KMS-11 (cell line): ENCODE measurements around the gene CYRIA.

Source experiments
- H2AFZ ChIP-seq: fragments of 200-600 bp; sonication (generic); 2 replicates; pipeline ENCODE4 v1.6.1; 2016; ENCODE audit warnings: antibody characterized with exemption, mixed run types, low read depth
- H3K27ac ChIP-seq: fragments of 200-600 bp; sonication (generic); 2 replicates; pipeline ENCODE4 v1.6.1; 2016; ENCODE audit warnings: mild to moderate bottlenecking, mixed run types
- H3K27me3 ChIP-seq: fragments of 200-600 bp; sonication (generic); 2 replicates; pipeline ENCODE4 v1.6.1; 2017; ENCODE audit warnings: mild to moderate bottlenecking, low read depth, mixed run types, moderate library complexity; ENCODE audit not compliant: insufficient read depth
- H3K36me3 ChIP-seq: fragments of 200-600 bp; sonication (generic); 2 replicates; pipeline ENCODE4 v1.6.1; 2017; ENCODE audit warnings: mild to moderate bottlenecking, mixed run types; ENCODE audit not compliant: insufficient read depth
- H3K4me1 ChIP-seq: fragments of 200-600 bp; sonication (generic); 2 replicates; pipeline ENCODE4 v1.6.1; 2016; ENCODE audit warnings: mild to moderate bottlenecking, low read depth, mixed run types; ENCODE audit not compliant: poor library complexity, severe bottlenecking
- H3K4me2 ChIP-seq: fragments of 200-600 bp; sonication (generic); 2 replicates; pipeline ENCODE4 v1.7.0; 2016; ENCODE audit warnings: mild to moderate bottlenecking, mixed run types
- H3K4me3 ChIP-seq: fragments of 200-600 bp; sonication (generic); IDR thresholded peaks from 2 replicates; pipeline ENCODE4 v1.6.1; 2017; ENCODE audit warnings: low read depth, low read length, mixed read lengths; ENCODE audit not compliant: insufficient read depth
- H3K79me2 ChIP-seq: fragments of 200-600 bp; sonication (generic); 2 replicates; pipeline ENCODE4 v1.6.1; 2016; ENCODE audit warnings: low read depth, mixed run types; ENCODE audit not compliant: insufficient read depth
- H3K9ac ChIP-seq: fragments of 200-600 bp; sonication (generic); 2 replicates; pipeline ENCODE4 v1.6.1; 2016; ENCODE audit warnings: mild to moderate bottlenecking, mixed run types
- H4K20me1 ChIP-seq: fragments of 200-600 bp; sonication (generic); 2 replicates; pipeline ENCODE4 v1.6.1; 2016; ENCODE audit warnings: mild to moderate bottlenecking, mixed run types; ENCODE audit not compliant: insufficient read depth
- CTCF ChIP-seq: fragments of 200-600 bp; sonication (generic); conservative IDR thresholded peaks from 2 replicates; pipeline ENCODE4 v1.6.1; 2017; ENCODE audit warnings: low read depth, mild to moderate bottlenecking, antibody characterized with exemption, low read length, moderate library complexity, mixed read lengths

The CYRIA gene

GRCh38 chr2:16707014-16707623, 41.5 kb upstream of the CYRIA start:
- Histone ChIP-seq H3K4me3 (no peak overlapping the region), H3K4me1 (no peaks in the 10 kb centered on the region), H3K4me2 (no peak overlapping the region), H3K36me3 (no peaks in the 10 kb centered on the region), H4K20me1 (no peaks in the 10 kb centered on the region), H3K27me3 (no peaks in the 10 kb centered on the region), H3K79me2 (no peaks in the 10 kb centered on the region), H3K9ac (no peak overlapping the region), H3K27ac (no peak overlapping the region), H2AFZ (no peak overlapping the region)
- no peak for TF ChIP-seq CTCF

DNA sequence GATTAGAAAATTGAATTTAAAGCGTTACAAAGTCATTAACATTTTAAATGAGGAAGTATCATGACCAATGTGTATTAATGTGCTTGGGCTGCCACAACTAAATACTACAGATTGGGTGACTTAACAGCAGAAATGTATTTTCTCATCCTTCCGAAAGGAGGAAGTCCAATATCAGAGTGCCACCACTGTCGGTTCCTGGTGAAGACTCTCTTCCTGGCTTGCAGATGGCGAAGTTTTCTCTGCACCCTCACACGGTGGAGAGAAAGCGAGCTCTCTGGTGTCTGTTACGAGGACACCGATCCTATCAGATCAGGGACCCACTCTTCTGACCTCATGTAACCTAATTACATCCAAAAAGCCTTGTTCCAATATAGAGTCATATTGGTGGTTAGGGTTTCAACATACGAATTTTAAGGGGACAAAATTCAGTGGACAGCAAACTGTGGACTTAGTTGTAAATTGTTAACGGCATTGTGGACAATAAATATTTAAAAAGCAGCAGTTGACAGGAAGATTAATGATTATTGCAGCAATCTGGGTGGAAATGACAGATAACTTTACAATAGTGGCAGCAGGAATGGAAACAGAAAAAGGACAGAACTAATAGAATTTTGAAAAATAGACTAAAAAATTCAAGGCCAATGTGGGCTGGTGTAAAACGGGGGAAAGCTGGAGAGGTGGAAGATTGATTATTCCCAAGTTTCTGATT, 35.1 kb upstream of the CYRIA start:
- H4K20me1 ChIP-seq, result no peaks in the 10 kb centered on the region
- H3K27ac ChIP-seq, result no peak overlapping the region
- no peaks in the 10 kb centered on the region for H3K36me3 ChIP-seq
- H3K4me1 ChIP-seq, result no peaks in the 10 kb centered on the region
- no peak overlapping the region for H2AFZ ChIP-seq
- no peak overlapping the region for H3K9ac ChIP-seq
- no peak overlapping the region for H3K4me3 ChIP-seq
- no peak for TF ChIP-seq CTCF
- no peaks in the 10 kb centered on the region for H3K27me3 ChIP-seq
- H3K4me2 ChIP-seq, result no peak overlapping the region
- no peaks in the 10 kb centered on the region for H3K79me2 ChIP-seq

GRCh38 chr2:16693854-16694253, 28.2 kb upstream of the CYRIA start:
- H4K20me1 ChIP-seq, result no peaks in the 10 kb centered on the region
- no peaks in the 10 kb centered on the region for H3K36me3 ChIP-seq
- no peak overlapping the region for H3K27ac ChIP-seq
- H3K4me3 ChIP-seq, result no peak overlapping the region
- H3K4me2 ChIP-seq, result no peak overlapping the region
- H3K79me2 ChIP-seq, result no peaks in the 10 kb centered on the region
- H3K9ac ChIP-seq, result no peak overlapping the region
- no peak overlapping the region for H2AFZ ChIP-seq
- H3K27me3 ChIP-seq, result no peaks in the 10 kb centered on the region
- H3K4me1 ChIP-seq, result no peaks in the 10 kb centered on the region
- TF ChIP-seq CTCF, result no peak

DNA sequence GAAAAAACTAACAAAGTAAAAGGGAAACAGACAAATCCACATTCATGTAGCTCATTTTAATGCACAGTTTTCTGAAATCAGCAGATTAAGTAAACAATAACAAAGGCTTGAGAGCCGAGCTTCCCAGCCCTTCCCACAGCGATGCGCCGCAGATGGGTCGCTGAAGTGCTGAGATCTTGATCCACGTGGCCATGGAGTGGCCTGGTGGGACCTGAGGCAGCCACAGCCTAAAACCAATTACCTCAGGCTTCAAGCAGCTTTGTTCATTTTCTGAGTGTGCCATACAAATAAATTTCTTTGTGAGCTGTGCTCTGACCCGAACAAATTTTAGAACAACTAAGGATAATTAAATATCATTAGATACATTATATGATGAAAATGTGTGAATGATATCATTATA, 25.6 kb upstream of the CYRIA start:
- Histone ChIP-seq H2AFZ (no peak overlapping the region), H3K27me3 (no peaks in the 10 kb centered on the region), H4K20me1 (no peaks in the 10 kb centered on the region), H3K36me3 (no peaks in the 10 kb centered on the region), H3K79me2 (no peaks in the 10 kb centered on the region), H3K4me3 (no peak overlapping the region), H3K27ac (no peak overlapping the region), H3K4me1 (no peaks in the 10 kb centered on the region), H3K9ac (no peak overlapping the region), H3K4me2 (no peak overlapping the region)
- TF ChIP-seq CTCF, result no peak
